Nephron progenitor cell (in vitro differentiated cells): ENCODE results near the gene NPTX1.

Experiments
- DNase-seq: peaks from one replicate; pipeline ENCODE4 v3.0.0; 2021
- H3K27ac Mint-ChIP-seq: 2 replicates; pipeline ENCODE4 v1.8.0; 2021; ENCODE audit warnings: mild to moderate bottlenecking, moderate library complexity, mixed read lengths
- H3K27me3 Mint-ChIP-seq: 2 replicates; pipeline ENCODE4 v1.8.0; 2021; ENCODE audit warnings: mild to moderate bottlenecking, low read depth, mixed read lengths; ENCODE audit not compliant: poor library complexity
- H3K36me3 Mint-ChIP-seq: 2 replicates; pipeline ENCODE4 v1.8.0; 2021; ENCODE audit warnings: low read depth, mixed read lengths
- H3K4me1 Mint-ChIP-seq: 2 replicates; pipeline ENCODE4 v1.8.0; 2021; ENCODE audit warnings: mixed read lengths
- H3K4me3 Mint-ChIP-seq: 2 replicates; pipeline ENCODE4 v1.8.0; 2021; ENCODE audit warnings: mild to moderate bottlenecking, moderate library complexity, mixed read lengths
- H3K9me3 Mint-ChIP-seq: 2 replicates; pipeline ENCODE4 v1.8.0; 2021; ENCODE audit warnings: mild to moderate bottlenecking, moderate library complexity, mixed read lengths
- CTCF ChIP-seq: fragments of 200-600 bp; sonication (generic); IDR thresholded peaks from 2 replicates; pipeline ENCODE4 v1.5.0; 2021; ENCODE audit warnings: antibody characterized with exemption

NPTX1 gene

GRCh38 chr17:80501741-80502577 lies 25.6 kb upstream of the NPTX1 start:
- H3K27ac Mint-ChIP-seq: peak overlapping the region; percentile 82
- peak overlapping the region; percentile 47 for H3K4me3 Mint-ChIP-seq
- peaks cover 58% of the 10 kb centered on the region for H3K27me3 Mint-ChIP-seq
- no peak for TF ChIP-seq CTCF
- H3K36me3 Mint-ChIP-seq: no peaks in the 10 kb centered on the region
- H3K4me1 Mint-ChIP-seq: peaks cover 51% of the 10 kb centered on the region
- DNase-seq: no peak
- H3K9me3 Mint-ChIP-seq: no peaks in the 10 kb centered on the region

DNA sequence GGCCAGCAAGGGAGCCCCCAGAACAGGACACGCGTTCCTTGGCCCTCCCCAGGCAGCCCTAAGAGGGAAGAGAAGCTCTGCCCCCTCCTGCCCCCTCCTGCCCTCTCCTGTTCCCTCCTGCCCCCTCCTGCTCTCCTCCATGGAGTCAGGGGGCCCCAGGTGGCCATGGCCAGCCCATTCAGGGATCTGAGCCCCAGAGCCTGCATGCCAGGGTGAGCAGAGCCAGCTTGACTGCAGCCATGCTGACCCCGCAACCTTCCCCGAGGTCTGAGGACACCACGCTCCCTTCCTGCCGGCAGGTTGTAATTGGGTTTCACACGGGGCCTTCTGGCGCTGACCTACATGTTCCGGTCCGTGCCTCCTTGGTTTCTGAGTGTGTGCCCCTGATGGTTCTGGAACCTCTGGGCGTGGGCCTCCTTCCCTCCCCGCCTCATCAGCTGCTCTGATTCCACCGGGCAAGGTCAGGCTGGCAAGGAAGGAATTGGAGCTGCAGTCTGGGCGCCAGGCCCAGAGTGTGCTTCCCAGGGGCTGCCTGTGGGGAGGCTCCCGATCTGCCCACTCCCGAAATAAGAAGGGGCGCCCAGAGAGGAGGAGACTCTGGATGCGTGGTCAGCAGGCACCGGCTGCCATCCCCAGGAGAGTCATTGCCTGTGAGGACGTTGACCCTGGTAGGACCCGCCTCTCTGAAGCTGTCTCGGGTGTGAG lies 23.7 kb upstream of the NPTX1 start:
- Mint-ChIP-seq H3K9me3 (no peaks in the 10 kb centered on the region), H3K27me3 (peaks cover 58% of the 10 kb centered on the region), H3K36me3 (no peaks in the 10 kb centered on the region), H3K4me1 (peaks cover 49% of the 10 kb centered on the region), H3K4me3 (peak overlapping the region; percentile 26), H3K27ac (no peak overlapping the region)
- TF ChIP-seq CTCF: no peak
- no peak for DNase-seq

- peak; percentile 38 for DNase-seq
- peaks cover 58% of the 10 kb centered on the region for H3K27me3 Mint-ChIP-seq
- no peaks in the 10 kb centered on the region for H3K9me3 Mint-ChIP-seq
- H3K4me3 Mint-ChIP-seq: peak overlapping the region; percentile 26
- H3K27ac Mint-ChIP-seq: no peak overlapping the region
- peaks cover 46% of the 10 kb centered on the region for H3K4me1 Mint-ChIP-seq
- no peaks in the 10 kb centered on the region for H3K36me3 Mint-ChIP-seq
- no peak for TF ChIP-seq CTCF
These were observed 23.2 kb upstream of the NPTX1 start for GRCh38 chr17:80499560-80499959.

GRCh38 chr17:80498920-80499410 lies 22.6 kb upstream of the NPTX1 start:
- DNase-seq: no peak
- Mint-ChIP-seq H3K9me3 (no peaks in the 10 kb centered on the region), H3K4me3 (no peak overlapping the region), H3K27me3 (peaks cover 58% of the 10 kb centered on the region), H3K27ac (no peak overlapping the region), H3K36me3 (no peaks in the 10 kb centered on the region), H3K4me1 (peaks cover 46% of the 10 kb centered on the region)
- TF ChIP-seq CTCF: no peak

DNA sequence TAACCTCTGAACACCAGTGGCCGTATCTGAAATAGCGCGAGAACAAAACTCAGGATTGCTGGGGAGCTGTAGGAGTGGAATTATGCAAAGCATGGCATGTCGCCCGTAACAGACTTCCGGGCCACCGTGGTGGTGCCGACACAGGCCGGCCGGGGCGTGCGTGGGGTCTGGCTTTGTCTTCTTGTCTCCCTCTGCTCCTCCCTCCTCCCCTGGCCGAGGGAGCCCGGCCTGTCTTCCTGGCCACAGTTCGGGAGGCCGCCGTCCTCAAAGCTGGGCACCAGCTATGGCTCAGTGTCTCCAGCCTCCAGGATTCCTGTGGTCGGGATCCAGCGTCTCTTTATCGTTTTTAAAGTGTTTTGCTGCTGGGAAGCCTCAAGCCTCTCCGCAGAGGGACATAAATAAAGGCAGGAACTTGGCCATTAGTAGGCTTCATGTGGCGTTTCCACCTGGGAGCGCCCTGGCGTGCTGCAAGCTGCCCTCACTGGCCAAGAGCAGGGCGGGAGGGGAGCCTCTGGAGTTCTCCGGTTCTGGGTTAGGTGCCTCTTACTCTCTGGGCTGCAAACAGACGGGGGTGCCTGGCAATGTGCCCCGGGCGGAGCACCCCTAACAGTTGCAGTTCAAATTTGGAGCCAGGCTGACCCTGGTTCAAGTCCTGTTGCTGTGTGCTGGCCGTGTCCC lies 22.0 kb upstream of the NPTX1 start:
- Mint-ChIP-seq H3K27me3 (peaks cover 58% of the 10 kb centered on the region), H3K4me3 (no peak overlapping the region), H3K4me1 (peaks cover 49% of the 10 kb centered on the region), H3K27ac (no peak overlapping the region), H3K9me3 (no peaks in the 10 kb centered on the region), H3K36me3 (no peaks in the 10 kb centered on the region)
- peak; percentile 38 for DNase-seq
- TF ChIP-seq CTCF: no peak
